Ishikawa (cell line): ENCODE data around the gene C16orf90.

Source experiments
- CEBPB ChIP-seq: IDR thresholded peaks from 2 replicates; pipeline ENCODE4 v1.6.1; 2012
- MAX ChIP-seq: IDR thresholded peaks from 2 replicates; pipeline ENCODE4 v1.6.1; 2012
- YY1 ChIP-seq: IDR thresholded peaks from 2 replicates; pipeline ENCODE4 v1.6.1; 2012; ENCODE audit warnings: low read depth

- TF ChIP-seq CEBPB = no peak
- no peak for TF ChIP-seq MAX
- no peak for TF ChIP-seq YY1
Measured at GRCh38 chr16:3471518-3472176, 23.6 kb downstream of the C16orf90 start.
